Lung (tissue), 12 donors: Measurements from ENCODE around the gene GPR37L1. TPM values are rescaled to one million over a fixed set of nuclear protein-coding genes. Genes with fewer than 3 reads are reported as not detected.

Experiments
- ATAC-seq: fragments of 200-7000 bp; cut with Tn5 transposase; one replicate; pipeline ENCODE4 v1.9.1; 2020; ENCODE audit warnings: moderate number of reproducible peaks; ENCODE audit not compliant: insufficient read depth, low FRiP score
- DNase-seq, 3 donors: peaks; one replicate each; pipeline ENCODE4 v3.0.0-alpha.2; 2013 to 2017
- H3K27ac ChIP-seq, 2 donors: one replicate each; pipeline ENCODE4 v1.5.1; 2013; ENCODE audit warnings: mild to moderate bottlenecking in 2 of 2, moderate library complexity in 2 of 2, control low read depth in 1 of 2, inconsistent platforms in 1 of 2, low read depth in 1 of 2, low read length in 1 of 2
- H3K27me3 ChIP-seq, 3 donors: one replicate each; pipeline ENCODE4 v1.5.1; 2013; ENCODE audit warnings: low read length in 2 of 3; ENCODE audit not compliant: control insufficient read depth in 3 of 3, insufficient read depth in 3 of 3
- H3K36me3 ChIP-seq, 4 donors: one replicate each; pipeline ENCODE4 v1.5.1; 2013; ENCODE audit warnings: low read length in 4 of 4, mild to moderate bottlenecking in 1 of 4, moderate library complexity in 1 of 4; ENCODE audit not compliant: control insufficient read depth in 4 of 4, insufficient read depth in 4 of 4
- H3K4me1 ChIP-seq, 5 donors: one replicate each; pipeline ENCODE4 v1.5.1; 2013; ENCODE audit warnings: low read length in 5 of 5, mild to moderate bottlenecking in 2 of 5, moderate library complexity in 1 of 5; ENCODE audit not compliant: control insufficient read depth in 5 of 5, insufficient read depth in 5 of 5
- H3K4me3 ChIP-seq: one replicate; pipeline ENCODE4 v1.5.1; 2013; ENCODE audit warnings: mild to moderate bottlenecking, control low read depth, moderate library complexity
- H3K9ac ChIP-seq, 2 donors: one replicate each; pipeline ENCODE4 v1.5.1; 2013; ENCODE audit warnings: low read length in 2 of 2, control low read depth in 1 of 2; ENCODE audit not compliant: insufficient read depth in 1 of 2
- H3K9me3 ChIP-seq, 4 donors: one replicate each; pipeline ENCODE4 v1.5.1; 2013; ENCODE audit warnings: low read length in 3 of 4, mild to moderate bottlenecking in 1 of 4, moderate library complexity in 1 of 4; ENCODE audit not compliant: control insufficient read depth in 4 of 4, insufficient read depth in 3 of 4
- WGBS, 2 donors: extraction: QIAGEN DNeasy Blood & Tissue Kit; methylation state at CpG; one replicate each; pipeline ENCODE4 v1.1.7; 2013; 5-methylcytosine and 5-hydroxymethylcytosine counted together
- polyA plus RNA-seq, 2 donors: library from polyadenylated mRNA; stranded (reverse); fragments of 200-250 nt; gene quantifications; one replicate each; pipeline ENCODE4 v1.2.1, GENCODE V29; 2013
- total RNA-seq, 2 donors: library from RNA; depleted of rRNA in 1 of 2; stranded (reverse); fragments of >200 nt in 1 of 2; gene quantifications; one replicate each; pipeline ENCODE4 v1.2.1, GENCODE V29; 2014 to 2021
- TF ChIP-seq, protein P1 (sequence below): IDR thresholded peaks from 2 replicates; pipeline ENCODE4 v1.5.1; 2012; ENCODE audit warnings: mild to moderate bottlenecking; ENCODE audit errors: control extremely low read depth, extremely low read depth
- donor health status: control.
- donor health status: control.
- donor health status: Bipolar disorder and iron deficiency.
- donor health status: healthy.
- donor health status: DM: yes; HTN: yes; CAD: no.

Gene GPR37L1
- total and polyA plus RNA-seq, 4 donors: 0.04 to 0.09 (median 0.05) TPM; not detected in 1

DNA sequence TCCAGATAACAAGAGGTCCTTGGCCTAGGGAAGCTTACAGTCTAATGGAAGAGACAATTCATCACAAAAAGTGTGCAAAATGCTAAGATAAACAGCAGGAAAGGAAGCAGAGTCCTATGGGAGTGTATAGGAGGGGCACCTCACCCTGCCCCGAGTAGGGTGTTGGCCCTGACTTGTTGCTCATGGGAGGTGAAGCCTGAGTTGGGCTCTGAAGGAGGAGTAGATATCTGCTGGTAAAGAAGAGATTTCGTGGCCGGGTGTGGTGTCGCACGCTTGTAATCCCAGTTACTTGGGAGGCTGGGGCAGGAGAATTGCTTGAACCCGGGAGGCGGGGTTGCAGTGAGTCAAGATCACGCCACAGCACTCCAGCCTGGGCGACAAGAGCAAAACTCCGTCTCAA, 18.6 kb upstream of the GPR37L1 start:
- Histone ChIP-seq H3K9ac (no peak overlapping the region), H3K4me3 (no peak overlapping the region), H3K9me3 (no peaks in the 10 kb centered on the region), H3K27me3 (no peaks in the 10 kb centered on the region), H3K4me1 (peaks cover 0 to 12% (median 7%) of the 10 kb centered on the region in 5 donors), H3K36me3 (no peaks in the 10 kb centered on the region), H3K27ac (no peak overlapping the region)
- WGBS, 2 donors: 87 to 94% methylated on average over 10 of the region's 10 CpGs
- ATAC-seq: no peak
- TF ChIP-seq, protein P1, sequence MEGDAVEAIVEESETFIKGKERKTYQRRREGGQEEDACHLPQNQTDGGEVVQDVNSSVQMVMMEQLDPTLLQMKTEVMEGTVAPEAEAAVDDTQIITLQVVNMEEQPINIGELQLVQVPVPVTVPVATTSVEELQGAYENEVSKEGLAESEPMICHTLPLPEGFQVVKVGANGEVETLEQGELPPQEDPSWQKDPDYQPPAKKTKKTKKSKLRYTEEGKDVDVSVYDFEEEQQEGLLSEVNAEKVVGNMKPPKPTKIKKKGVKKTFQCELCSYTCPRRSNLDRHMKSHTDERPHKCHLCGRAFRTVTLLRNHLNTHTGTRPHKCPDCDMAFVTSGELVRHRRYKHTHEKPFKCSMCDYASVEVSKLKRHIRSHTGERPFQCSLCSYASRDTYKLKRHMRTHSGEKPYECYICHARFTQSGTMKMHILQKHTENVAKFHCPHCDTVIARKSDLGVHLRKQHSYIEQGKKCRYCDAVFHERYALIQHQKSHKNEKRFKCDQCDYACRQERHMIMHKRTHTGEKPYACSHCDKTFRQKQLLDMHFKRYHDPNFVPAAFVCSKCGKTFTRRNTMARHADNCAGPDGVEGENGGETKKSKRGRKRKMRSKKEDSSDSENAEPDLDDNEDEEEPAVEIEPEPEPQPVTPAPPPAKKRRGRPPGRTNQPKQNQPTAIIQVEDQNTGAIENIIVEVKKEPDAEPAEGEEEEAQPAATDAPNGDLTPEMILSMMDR: no peak
- no peak for DNase-seq

DNA sequence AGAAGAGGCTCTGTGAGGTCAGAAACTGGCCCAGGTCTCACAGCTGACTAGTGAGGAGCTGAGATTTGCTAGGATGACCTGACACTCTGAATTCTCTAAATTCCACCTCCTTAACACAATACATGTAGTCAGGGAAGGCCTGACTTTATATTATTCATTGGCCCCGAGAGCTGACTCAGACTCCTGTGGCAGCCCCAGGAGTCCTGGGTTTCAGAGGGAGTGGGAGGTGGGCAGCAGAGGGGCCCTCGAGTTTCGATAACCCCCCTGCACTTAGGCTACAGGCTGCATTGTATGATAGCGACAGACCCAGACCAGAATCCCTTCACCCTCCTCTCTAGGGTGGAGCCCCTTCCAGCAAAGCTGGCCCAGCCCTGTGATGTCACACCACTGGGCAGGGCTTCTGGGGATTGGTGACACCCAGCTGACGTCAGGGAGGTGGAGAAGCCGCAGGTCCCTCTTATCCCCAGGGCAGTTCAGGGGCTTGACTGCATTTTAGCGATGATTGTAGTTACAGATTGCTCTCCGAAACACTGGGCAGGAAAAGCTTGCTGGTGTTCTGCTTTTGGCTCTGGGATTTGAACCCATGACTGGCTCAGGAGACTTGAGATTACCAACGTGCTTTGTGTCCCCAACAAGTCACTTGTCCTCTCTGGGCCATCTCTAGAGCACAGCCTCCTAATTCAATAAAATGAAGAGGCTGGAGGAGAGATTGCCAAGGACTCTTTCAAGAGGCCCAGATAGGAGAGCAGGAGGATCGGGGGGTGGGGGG, 17.0 kb upstream of the GPR37L1 start:
- 58 to 71% methylated on average over 10 of the region's 10 CpGs for WGBS, 2 donors
- ATAC-seq (no peak), DNase-seq (peak; percentile 43 to 72 (median 68))

DNA sequence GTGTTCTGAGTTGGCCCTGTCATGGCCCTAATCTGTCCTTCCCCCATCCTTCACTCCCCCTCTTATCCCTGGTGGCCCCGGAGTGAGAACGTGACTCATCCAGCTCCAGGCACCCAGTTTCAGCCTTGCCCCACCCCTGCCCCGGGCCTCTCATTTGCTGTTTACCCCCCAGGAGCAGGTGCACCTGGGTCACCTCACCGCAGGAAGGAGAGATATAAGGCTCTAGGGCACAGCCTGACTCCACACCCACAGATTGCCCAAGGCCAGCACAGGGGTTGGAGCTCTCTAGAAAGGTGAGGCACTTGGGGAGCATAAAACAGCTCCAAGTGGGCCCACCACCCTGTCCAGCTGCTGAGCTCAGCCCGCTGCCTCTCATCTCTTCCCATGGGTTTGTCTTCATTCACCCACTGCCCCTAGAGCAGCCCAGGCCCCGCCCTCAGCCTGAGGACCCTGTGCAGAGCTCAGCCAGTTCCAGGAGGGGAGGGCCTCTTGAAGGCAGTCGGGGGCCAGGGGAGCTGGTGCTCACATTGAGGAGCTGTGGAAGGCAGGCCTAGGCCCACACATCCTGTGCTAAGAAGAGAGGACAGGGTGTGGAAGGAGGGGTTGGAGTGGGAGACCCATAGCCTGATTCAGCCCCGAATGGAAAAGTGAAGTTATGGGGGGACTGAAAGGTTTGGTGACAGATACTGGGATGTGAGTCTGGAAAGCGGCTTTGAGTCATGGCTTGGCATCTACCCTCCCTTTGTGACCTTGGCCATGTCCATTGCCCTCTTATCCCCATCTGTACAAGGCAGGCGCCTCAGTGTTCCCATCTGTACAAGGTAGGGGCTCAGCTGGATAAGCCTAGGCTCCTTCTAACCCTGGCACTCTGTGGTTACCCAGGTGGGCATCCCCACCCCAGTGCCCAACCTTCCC, 16.1 kb upstream of the GPR37L1 start:
- Histone ChIP-seq H3K36me3 (no peaks in the 10 kb centered on the region), H3K9me3 (no peaks in the 10 kb centered on the region), H3K4me3 (no peak overlapping the region), H3K9ac (peak overlapping the region in 1 of 2 donors; percentile 53), H3K27me3 (no peaks in the 10 kb centered on the region), H3K27ac (peak overlapping the region; percentile 79 to 94), H3K4me1 (peaks cover 0 to 12% (median 7%) of the 10 kb centered on the region in 5 donors)
- ATAC-seq: peak; percentile 66
- no peak for DNase-seq
- WGBS, 2 donors: 74 to 88% methylated on average over 10 of the region's 10 CpGs
- TF ChIP-seq, protein P1: no peak

More for the DNA sequence above, 17.0 kb upstream of the GPR37L1 start:
- Histone ChIP-seq H3K4me3 (no peak overlapping the region), H3K27me3 (no peaks in the 10 kb centered on the region), H3K36me3 (no peaks in the 10 kb centered on the region), H3K9me3 (no peaks in the 10 kb centered on the region), H3K27ac (peak overlapping the region; percentile 42 to 94), H3K4me1 (peaks cover 0 to 12% (median 7%) of the 10 kb centered on the region in 5 donors), H3K9ac (no peak overlapping the region)
- TF ChIP-seq, protein P1: no peak
